ENCODE results near the gene CNPY1. TPM values are rescaled to one million over a fixed set of nuclear protein-coding genes. Genes with fewer than 3 reads are reported as not detected.
"Not testable (repeated sequence)": the region's sequence is repeated elsewhere in the genome, so short reads cannot be mapped to it uniquely, and the experiment has no call there.

The CNPY1 gene
- polyA plus RNA-seq (ENCODE audit: insufficient read length in 3 of 3): not detected

DNA sequence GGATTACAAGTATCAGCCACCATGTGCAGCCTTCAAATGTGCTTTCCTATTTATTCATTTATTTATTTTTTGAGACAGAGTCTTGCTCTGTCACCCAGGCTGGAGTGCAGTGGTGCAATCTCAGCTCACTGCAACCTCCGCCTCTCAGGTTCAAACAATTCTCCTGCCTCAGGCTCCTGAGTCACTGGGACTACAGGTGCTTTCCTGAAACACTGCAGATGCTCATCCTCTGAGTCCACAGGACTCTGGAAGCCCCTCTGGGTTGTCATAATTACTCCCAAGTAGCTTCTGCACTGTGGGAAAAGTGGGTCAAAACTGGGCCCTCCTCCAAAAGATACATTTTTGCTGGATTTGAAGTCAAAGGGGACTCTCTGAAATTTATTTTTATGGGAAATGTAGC lies at the start of gene CNPY1:
TSS of gene CNPY1 (minus strand) at position 111 of the 400 bp plus-strand sequence. CDS start 630 bp downstream, outside the sequence.
- not testable (repeated sequence) for DNase-seq (ENCODE audit: low read depth in 3 of 3, low spot score in 2 of 3)

DNA sequence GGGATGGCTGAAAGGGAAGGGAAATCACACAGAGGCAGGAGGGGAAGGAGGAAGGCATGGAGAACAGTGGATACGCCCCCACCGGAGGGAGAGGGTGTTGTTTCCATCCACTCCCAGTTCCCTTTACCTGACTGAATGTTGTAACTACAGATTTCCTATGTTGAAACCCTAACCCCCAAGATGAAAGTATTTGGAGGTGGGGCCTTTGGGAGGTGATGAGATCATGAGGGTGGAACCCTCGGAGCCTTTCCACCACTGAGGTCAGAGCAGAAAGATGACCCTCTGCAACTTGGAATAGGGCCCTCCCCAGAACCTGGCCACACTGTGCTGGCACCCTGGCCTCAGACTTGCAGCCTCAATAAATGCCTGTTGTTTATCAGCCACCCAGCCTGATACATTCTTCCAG lies 48.6 kb upstream of the CNPY1 start:
- DNase-seq (ENCODE audit: low read depth in 3 of 3, low spot score in 2 of 3): no peak

- no peak for DNase-seq (ENCODE audit: low read depth in 3 of 3, low spot score in 2 of 3)
Observed at GRCh38 chr7:155594163-155594732, 47.9 kb upstream of the CNPY1 start.

DNA sequence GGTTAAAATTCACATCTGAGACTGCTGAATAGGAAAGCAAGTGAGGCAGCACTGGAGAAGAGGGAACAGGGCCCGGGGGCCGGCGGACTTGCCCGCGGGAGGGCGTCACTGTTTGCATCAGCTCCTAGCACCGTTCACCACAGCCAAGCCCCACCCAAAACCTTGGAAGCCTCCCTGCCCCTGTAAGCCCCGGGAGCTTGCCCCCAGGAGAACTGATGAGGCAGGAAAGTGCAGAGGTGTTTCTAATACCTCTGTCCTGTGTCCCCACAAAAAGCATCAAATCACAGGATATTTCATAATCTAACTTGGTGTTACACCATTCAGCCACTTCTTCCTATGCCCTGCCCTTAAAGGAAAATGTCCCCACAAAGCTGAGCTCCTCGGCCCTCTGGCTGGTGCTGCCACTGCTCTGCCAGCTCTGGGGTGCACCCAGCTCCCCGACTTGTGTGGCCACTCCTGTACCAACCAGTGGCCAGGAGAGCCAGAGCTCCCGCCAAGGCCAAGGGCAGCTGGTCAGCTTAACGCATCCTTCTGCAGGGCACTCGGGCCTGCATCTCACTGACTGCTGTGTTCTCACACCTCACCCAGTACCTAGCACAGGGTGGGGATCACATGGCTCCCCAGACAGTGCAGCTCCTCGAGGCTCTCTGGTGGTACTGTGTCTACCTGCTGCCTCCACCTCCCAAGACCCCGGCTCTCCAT lies 47.3 kb upstream of the CNPY1 start:
- DNase-seq (ENCODE audit: low read depth in 3 of 3, low spot score in 2 of 3): no peak

DNA sequence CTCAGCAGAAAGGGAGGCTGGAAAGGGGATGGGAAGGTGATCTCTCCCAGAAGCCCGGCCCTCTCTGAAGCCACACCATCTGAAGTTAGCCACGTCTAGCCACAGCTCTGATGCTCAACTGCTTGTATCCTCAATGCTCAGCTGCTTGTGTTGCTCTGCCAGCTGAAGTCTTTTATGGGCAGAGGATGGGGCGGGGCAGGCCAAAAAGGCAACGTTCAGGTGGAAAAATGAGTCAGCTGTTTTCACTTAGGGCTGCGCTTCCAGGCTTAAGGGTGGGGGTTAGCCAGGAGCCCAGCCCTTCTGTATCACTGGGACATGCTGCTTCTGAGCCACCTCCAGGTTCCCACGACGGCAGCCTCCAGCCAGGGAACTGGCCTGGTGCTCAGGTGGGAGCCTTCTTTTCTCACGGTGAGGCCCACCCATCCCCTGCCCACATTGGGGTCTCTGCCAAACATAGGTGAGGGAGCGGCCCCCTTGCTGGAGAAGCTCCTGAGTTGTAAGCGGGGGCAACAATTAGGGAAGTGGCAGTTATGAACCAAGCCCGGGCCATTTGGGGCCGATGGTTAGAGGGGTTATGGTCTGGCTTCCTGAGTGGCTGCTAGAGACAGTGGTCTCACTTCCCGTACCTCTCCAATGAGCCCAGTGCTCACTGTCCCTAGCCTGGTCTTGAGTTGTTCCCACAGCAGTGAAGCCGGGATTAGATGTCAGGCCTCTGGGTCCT lies 44.9 kb upstream of the CNPY1 start:
- DNase-seq (ENCODE audit: low read depth in 3 of 3, low spot score in 2 of 3): no peak

DNA sequence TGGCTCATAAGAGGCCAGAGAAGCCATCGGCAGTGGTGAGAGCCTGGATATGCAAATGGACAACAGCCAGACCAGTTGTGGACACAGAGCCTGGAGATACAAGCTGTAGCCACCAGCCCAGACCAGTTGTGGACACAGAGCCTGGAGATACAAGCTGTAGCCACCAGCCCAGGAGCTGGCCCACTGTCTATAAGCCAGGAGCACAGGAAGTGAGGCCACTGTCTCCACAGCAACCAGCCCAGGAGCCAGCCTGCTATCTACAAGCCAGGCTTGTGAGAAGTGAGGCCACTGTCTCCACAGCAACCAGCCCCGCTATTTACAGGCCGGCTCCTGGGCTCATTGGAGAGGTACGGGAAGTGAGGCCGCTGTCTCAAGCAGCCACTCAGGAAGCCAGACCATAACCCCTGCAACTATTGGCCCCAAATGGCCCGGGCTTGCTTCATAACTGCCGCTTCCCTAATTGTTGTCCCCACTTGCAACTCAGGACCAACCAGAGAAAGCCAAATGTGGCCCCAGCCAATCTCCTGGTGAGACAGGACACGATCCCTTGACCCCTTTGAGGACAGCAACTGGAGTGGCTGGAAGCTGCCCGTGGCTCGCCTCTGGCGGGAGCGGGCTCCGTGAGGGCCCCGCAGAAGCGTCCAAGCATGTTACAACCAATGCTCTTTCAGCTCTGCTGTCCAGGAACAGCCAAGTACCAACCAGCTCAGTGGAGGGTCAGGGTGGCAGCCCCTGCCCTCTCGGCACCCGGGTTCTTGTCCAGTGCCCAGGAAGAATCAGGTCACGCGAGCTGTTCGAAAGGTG lies 44.1 kb upstream of the CNPY1 start:
- DNase-seq (ENCODE audit: low read depth in 3 of 3, low spot score in 2 of 3): no peak

DNA sequence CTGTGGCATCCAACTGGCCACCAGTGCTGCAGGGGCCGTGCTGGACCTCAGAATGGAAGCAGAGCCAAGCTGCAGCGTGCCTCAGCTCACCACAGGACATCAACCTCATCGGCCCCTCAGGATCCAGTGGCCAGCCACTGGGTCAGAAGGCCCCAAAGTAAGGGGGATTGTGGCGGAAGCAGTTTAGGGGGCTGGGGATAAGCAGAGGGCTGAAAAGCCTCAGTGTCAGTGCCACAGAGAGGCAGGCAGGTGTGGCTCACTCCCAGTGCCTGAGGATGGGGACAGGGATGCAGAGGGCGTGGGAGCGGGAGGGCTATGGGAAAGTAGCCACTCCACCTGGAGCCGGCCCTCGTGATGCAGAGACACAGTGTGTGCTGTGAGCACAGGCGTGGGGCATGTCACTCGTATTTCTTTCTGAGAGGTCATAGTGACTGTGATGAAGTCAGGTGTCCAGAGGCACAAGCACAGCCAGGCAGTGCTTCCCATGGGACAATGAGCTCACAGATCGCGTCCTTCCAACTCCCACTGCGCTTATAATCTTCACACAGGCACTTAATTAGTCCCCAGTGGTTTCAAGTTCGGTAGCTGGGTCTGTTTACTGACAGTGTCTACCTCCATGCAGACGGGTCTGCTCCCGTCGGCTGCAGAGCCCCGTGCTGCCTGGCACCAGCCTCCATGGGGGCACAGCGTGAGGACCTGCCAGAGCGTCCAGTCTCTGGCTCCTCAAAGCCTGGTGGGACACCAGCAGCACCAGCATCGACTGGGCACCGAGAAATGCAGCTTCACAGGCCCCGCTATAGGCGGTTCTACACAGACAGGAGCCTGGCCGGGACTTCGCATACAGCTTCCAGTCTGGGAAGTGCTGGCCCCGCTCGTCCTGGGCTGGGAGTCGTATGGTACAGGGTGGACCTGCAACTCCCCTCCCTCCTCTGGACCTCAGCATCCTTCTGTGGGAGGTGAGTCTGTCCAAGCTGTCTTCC lies 42.9 kb upstream of the CNPY1 start:
- DNase-seq (ENCODE audit: low read depth in 3 of 3, low spot score in 2 of 3): no peak

DNA sequence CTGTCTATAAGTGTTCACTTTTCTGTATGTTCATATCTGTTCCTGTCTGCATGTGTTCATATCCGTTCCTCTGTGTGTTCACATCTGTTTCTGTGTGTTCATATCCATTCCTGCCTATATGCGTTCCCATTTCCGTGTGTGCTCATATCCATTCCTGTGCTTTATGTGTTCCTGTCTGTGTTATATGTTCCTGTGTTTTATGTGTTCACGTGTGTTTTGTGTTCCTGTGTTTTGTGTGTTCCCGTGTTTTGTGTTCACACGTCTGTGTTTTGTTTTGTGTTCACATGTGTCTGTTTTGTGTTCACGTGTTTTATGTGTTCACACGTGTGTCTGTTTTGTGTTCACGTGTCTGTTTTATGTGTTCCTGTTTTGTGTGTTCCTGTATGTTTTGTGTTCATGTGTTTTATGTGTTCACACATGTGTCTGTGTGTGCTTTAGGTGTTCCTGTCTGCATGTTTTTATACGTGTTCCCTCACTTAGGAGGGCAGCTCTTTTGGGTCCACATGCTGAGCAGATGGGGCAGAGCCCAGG lies 42.2 kb upstream of the CNPY1 start:
- DNase-seq (ENCODE audit: low read depth in 3 of 3, low spot score in 2 of 3): no peak

DNA sequence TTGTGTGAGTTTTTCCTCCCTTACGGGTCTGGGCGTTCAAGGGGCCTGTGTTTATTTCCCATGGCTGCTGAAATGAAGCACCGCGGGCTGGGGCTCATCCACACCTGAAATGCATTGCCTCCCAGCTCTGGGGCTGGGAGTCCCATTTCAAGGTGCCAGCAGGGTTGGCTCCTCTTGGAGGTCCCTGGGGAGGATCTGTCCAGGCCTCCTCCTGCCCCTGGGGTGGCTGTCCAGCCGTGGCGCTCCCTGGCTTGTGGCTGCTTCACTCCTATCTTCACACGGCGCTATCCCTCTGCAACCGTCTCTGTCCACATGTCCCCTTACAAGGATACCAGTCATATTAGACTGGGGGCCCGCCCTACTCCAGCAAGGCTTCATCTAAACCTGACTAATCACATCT lies 41.1 kb upstream of the CNPY1 start:
- DNase-seq (ENCODE audit: low read depth in 3 of 3, low spot score in 2 of 3): no peak

GRCh38 chr7:155586843-155587440 lies 40.6 kb upstream of the CNPY1 start:
- DNase-seq (ENCODE audit: low read depth in 3 of 3, low spot score in 2 of 3): no peak

GRCh38 chr7:155585951-155586350 lies 39.6 kb upstream of the CNPY1 start:
- no peak for DNase-seq (ENCODE audit: low read depth in 3 of 3, low spot score in 2 of 3)

- DNase-seq (ENCODE audit: low read depth in 3 of 3, low spot score in 2 of 3): no peak
Observed at GRCh38 chr7:155585532-155585895, 39.2 kb upstream of the CNPY1 start.

- no peak for DNase-seq (ENCODE audit: low read depth in 3 of 3, low spot score in 2 of 3)
Observed at GRCh38 chr7:155584763-155585531, 38.6 kb upstream of the CNPY1 start.

- no peak for DNase-seq (ENCODE audit: low read depth in 3 of 3, low spot score in 2 of 3)
Observed at GRCh38 chr7:155584261-155584660, 37.9 kb upstream of the CNPY1 start.

GRCh38 chr7:155583636-155584035 lies 37.3 kb upstream of the CNPY1 start:
- no peak for DNase-seq (ENCODE audit: low read depth in 3 of 3, low spot score in 2 of 3)

DNA sequence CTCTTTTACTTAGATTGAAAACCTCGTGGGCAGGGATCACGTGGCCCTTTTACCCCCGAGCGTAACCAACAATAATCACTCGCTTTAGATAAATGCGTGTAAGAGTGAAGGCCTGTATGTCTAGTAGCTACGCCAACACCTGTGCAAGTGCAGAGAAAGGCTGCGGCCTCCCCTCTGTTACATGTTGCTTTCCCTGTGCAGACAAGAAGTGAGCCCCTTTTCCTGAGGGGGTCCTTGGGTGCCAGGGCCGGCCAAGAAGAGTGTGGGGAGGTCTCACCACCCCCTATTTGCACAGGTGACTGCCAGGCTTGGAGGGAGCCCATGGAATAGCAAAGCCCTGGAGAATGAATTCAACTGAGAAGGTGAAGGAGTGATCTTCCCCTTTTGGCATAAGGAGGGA lies 35.6 kb upstream of the CNPY1 start:
- no peak for DNase-seq (ENCODE audit: low read depth in 3 of 3, low spot score in 2 of 3)

DNA sequence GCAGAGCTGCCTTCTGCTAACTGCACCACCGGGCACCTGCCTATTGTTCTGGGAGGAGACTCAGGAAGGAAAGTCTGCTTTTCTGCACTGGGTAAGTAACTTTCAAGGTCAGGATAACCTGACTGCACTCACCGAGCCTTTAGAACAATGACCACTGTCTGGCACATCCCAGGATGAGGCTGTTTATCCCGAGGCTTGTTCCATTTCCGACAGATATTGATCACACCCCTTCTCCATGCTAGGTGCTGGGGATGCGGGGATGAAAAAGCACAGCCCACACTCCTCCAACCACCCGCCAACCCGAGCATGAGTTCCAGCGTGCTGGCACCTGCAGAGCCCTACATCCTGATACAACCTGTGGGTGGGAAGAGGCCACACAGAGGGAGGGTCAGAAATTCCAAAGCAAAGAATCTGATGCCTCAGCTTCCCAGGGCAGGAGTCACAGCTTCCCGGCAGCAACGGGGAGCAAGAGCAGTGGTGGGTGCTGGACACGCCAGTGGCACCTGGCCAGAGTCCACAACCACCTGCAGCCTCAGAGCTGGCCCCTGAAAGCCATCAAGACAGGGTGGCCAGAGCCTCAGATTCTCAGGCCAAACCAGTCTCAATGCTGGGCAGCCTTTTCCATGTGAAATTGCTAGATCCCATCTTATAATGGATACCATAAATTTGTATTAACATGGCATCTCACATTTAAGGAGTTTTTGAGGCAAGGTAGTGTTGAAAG lies 34.9 kb upstream of the CNPY1 start:
- no peak for DNase-seq (ENCODE audit: low read depth in 3 of 3, low spot score in 2 of 3)

GRCh38 chr7:155580367-155580766 lies 34.0 kb upstream of the CNPY1 start:
- no peak for DNase-seq (ENCODE audit: low read depth in 3 of 3, low spot score in 2 of 3)

Data from right renal cortex interstitium (tissue), 3 donors.